ENCODE data around the gene CLIP3. TPM values are rescaled to one million over a fixed set of nuclear protein-coding genes. Genes with fewer than 3 reads are reported as not detected.

The CLIP3 gene
- total RNA-seq, 2 experiments from 2014 or later = 0.75 to 1.4 TPM

DNA sequence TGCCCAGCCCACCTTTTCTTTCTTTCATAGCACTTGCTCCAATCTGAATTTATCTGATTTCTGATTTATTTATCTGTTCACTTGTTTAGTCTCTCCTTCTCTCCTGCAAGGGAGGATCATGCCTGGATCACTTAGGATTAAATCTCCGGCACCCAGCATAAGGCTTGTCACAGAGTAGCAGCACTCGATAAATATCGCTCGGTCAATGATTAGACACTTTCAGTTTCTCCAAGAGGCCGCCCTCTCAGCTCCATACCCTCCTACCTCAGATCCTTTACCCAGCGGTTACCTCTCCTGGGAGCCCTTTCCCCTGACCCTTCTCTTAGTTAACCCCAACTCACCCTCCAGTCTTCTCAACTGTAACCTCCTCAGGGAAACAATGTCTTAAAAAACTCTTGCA, 1.4 kb downstream of the CLIP3 start:
- POLR2A ChIA-PET = no interaction called here
- CTCF ChIA-PET = interaction anchor here (0.9 kb wide), 1 partner anchor 17 kb away, joined by 3 read pairs; the partner anchor contains the start of gene ALKBH6
- Mint-ChIP-seq H3K9me3 (no peaks in the 10 kb centered on the region), H3K27ac (no peak overlapping the region), H3K4me1 (peaks cover 30% of the 10 kb centered on the region), H3K36me3 (ENCODE audit: low read depth) (peaks cover 27% of the 10 kb centered on the region), H3K27me3 (no peaks in the 10 kb centered on the region), H3K4me3 (no peak overlapping the region)
- DNase-seq = no peak

DNA sequence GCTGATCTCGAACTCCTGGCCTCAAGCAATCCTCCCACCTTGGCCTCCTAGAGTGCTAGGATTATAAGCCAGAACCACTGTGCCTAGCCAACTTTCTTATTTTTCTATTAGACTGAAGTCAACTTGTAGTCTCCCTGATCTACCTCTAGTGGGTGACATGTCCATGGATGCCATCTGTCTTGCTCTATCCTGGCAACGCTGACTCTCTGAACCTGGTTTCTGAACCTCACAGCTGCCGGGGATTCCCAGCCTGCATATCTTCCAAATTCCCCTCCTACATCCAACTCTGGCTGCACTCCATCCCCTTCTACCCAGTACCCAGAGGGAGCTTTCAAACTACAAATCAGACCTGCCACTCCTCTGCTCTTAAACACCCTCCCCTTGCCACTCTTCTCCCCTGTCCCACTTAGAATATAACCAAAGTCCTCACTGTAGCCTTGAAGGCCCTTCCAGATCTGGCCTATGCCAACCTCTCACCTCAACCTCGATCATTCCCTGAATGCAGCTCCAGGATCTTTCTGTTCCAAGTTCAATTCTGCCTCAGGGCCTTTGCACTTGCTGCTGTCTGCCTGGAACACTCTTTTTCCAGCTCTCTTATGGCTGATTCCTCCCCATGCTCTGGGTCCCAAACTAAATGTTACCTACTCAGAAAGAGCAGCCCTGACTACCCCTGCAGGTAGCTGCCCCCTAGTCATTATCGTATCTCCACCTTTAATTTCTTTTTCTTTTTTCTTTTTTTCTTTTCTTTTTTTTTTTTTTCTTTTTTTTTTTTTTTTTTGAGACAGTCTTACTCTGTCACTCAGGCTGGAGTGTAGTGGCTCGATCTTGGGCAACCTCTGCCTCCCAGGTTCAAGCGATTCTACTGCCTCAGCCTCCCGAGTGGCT, 2.2 kb downstream of the CLIP3 start:
- no peak overlapping the region for H3K4me3 Mint-ChIP-seq
- peak overlapping the region; percentile 15 for H3K27ac Mint-ChIP-seq
- POLR2A ChIA-PET = no interaction called here
- CTCF ChIA-PET = interaction anchor here (0.9 kb wide), 1 partner anchor 16 kb away, joined by 3 read pairs; the partner anchor contains the start of gene ALKBH6
- peaks cover 22% of the 10 kb centered on the region for H3K36me3 Mint-ChIP-seq (ENCODE audit: low read depth)
- H3K27me3 Mint-ChIP-seq = no peaks in the 10 kb centered on the region
- no peak for DNase-seq
- H3K9me3 Mint-ChIP-seq = no peaks in the 10 kb centered on the region
- peaks cover 24% of the 10 kb centered on the region for H3K4me1 Mint-ChIP-seq

DNA sequence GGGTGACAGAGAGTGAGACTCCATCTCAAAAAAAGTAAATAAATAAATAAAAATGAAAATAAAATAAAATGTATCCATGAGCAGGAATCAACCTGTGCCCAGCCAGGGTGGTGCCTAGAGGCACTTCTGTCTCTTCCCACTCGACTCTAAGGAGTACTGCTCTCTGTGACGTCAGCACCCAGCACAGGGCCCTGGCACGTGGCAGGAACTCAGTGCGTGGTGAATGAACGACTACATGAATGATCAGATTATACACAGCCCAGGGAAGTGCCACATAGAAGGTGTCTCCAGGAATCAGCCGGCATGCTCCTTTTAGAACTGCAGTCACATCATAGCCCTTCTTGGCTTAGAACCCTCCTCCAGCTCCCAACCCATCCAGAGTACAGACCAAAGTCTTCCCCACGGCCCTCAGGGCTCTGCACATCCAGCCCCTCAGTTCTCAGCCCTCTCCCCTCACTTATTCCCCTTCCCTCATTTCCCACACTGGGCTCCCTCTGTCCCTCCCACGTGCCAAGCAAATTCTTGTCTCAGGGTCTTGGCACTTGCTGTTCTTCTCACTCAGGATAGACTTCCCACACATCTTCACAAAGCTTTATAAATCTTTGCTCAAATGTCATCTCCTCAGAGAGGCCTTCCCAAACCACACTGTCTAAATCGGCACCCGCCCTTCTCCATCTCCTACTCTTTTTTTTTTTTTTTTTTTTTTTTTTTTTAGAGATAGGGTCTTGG, 4.2 kb downstream of the CLIP3 start:
- peaks cover 8% of the 10 kb centered on the region for H3K4me1 Mint-ChIP-seq
- CTCF ChIA-PET = interaction anchor here (0.7 to 1.5 kb wide), 2 partner anchors 10 to 18 kb away, joined by 3 read pairs; no protein-coding TSS in a partner anchor
- peaks cover 8% of the 10 kb centered on the region for H3K36me3 Mint-ChIP-seq (ENCODE audit: low read depth)
- H3K9me3 Mint-ChIP-seq = no peaks in the 10 kb centered on the region
- no peak overlapping the region for H3K4me3 Mint-ChIP-seq
- no peak overlapping the region for H3K27ac Mint-ChIP-seq
- no peaks in the 10 kb centered on the region for H3K27me3 Mint-ChIP-seq
- POLR2A ChIA-PET = interaction anchor here (0.6 kb wide), 1 partner anchor 172 kb away, joined by 5 read pairs; no protein-coding TSS in a partner anchor
- DNase-seq = no peak

DNA sequence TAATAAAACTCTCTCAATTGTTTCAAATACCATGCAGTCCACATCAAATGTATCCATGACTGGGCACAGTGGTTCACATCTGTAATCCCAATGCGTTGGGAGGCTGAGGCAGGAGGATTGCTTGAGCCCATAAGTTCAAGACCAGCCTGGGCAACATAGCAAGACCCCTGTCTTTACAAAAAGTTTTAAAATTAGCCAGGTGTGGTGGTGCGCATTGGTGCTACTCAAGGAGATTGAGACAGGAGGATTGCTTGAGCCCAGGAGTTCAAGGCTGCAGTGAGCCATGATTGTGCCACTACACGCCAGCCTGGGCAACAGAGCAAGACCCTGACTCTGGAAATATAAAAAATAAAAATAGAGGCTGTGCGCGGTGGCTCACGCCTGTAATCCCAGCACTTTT, 5.0 kb downstream of the CLIP3 start:
- H3K4me1 Mint-ChIP-seq = peaks cover 4% of the 10 kb centered on the region
- H3K27ac Mint-ChIP-seq = no peak overlapping the region
- no peaks in the 10 kb centered on the region for H3K27me3 Mint-ChIP-seq
- POLR2A ChIA-PET = no interaction called here
- CTCF ChIA-PET = interaction anchor here (1.5 kb wide), 1 partner anchor 9 kb away, joined by 3 read pairs; no protein-coding TSS in a partner anchor
- no peak for DNase-seq
- peaks cover 11% of the 10 kb centered on the region for H3K36me3 Mint-ChIP-seq (ENCODE audit: low read depth)
- no peaks in the 10 kb centered on the region for H3K9me3 Mint-ChIP-seq
- no peak overlapping the region for H3K4me3 Mint-ChIP-seq

DNA sequence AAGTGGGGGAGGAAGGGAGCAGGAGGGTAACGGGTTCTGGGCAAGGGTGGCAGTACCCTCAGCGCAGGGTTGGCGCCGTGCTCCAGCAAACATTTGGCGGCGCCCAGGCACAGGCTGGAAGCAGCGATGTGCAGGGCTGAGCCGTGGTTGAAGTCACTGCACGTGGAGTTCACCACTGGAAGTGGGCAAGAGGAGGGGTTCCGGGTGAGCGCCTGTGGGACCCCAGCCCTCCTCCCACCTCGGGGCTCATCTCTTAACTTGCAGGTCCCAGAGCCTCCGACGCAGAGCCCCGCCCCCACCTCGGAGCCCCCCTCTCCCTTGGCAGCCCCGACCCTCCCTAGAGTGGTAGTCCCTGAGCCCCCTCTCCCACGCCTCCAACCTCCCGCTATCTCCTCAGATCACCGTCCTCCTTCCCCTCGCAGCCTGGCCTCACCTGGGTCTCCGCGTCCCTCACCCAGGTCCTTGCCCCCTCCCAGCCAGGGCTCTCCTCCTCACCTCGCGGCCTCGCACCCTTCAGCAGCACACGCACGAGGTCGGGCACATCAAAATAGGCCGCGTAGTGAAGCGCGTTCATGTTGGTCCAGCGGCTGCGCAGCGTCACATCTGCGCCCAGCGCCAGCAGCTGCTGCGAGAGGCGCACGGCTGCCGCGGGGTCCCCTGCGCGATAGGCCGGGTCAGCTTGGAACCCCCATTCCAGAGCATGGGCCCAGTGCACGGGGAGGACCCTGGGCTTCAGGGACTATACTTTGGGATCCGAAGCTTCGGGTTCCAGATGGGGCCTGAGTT, 6.4 kb downstream of the CLIP3 start:
- H3K27me3 Mint-ChIP-seq = no peaks in the 10 kb centered on the region
- CTCF ChIA-PET = no interaction called here
- peaks cover 11% of the 10 kb centered on the region for H3K36me3 Mint-ChIP-seq (ENCODE audit: low read depth)
- DNase-seq = no peak
- no peaks in the 10 kb centered on the region for H3K4me1 Mint-ChIP-seq
- POLR2A ChIA-PET = interaction anchor here (0.6 kb wide), 1 partner anchor 11 kb away, joined by 3 read pairs; no protein-coding TSS in a partner anchor
- H3K9me3 Mint-ChIP-seq = no peaks in the 10 kb centered on the region
- H3K27ac Mint-ChIP-seq = no peak overlapping the region
- no peak overlapping the region for H3K4me3 Mint-ChIP-seq

DNA sequence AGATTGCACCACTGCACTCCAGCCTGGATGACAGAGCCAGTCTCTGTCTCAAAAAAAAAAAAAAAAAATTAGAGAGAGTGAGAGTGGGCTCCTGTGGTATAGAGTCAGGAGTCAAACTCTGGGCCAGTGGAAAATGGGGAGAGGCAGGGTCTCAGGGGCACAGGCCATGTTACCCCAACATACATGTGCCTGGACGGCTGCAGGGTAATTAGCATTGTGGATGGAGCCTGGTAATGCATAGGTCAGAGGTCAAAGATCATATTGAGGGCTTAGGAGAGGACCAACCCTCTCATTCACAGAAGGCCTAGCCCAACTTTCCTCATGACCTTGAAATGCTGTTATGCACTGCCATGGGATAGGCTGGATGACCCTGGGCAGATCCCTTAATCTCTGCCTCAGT, 7.1 kb downstream of the CLIP3 start:
- no peaks in the 10 kb centered on the region for H3K27me3 Mint-ChIP-seq
- no peak overlapping the region for H3K27ac Mint-ChIP-seq
- no peaks in the 10 kb centered on the region for H3K9me3 Mint-ChIP-seq
- H3K4me3 Mint-ChIP-seq = no peak overlapping the region
- ChIA-PET CTCF (interaction anchor here (0.6 kb wide), 1 partner anchor 37 kb away, joined by 6 read pairs; no protein-coding TSS in a partner anchor), POLR2A (no interaction called here)
- H3K36me3 Mint-ChIP-seq (ENCODE audit: low read depth) = peaks cover 10% of the 10 kb centered on the region
- no peaks in the 10 kb centered on the region for H3K4me1 Mint-ChIP-seq
- DNase-seq = no peak

DNA sequence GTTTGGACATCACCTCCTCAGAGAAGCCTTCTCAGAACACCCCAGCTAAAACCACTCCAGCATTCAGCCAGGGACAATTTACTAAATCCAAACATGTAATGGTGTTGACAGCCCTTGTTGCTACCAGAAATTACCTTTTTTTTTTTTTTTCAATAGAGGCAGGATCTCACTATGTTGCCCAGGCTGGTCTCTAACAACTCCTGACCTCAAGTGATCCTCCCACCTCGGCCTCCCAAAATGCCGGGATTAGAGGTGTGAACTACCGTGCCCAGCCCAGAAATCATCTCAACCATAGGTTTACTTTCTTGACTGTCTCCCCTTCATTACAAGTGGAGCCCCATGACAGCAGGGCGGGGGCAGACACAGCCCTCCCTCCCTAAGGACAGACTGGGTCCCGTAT, 9.2 kb downstream of the CLIP3 start:
- no peak overlapping the region for H3K4me3 Mint-ChIP-seq
- ChIA-PET CTCF (no interaction called here), POLR2A (no interaction called here)
- no peak for DNase-seq
- H3K9me3 Mint-ChIP-seq = no peaks in the 10 kb centered on the region
- H3K27ac Mint-ChIP-seq = no peak overlapping the region
- H3K4me1 Mint-ChIP-seq = no peaks in the 10 kb centered on the region
- H3K27me3 Mint-ChIP-seq = no peaks in the 10 kb centered on the region
- peaks cover 7% of the 10 kb centered on the region for H3K36me3 Mint-ChIP-seq (ENCODE audit: low read depth)

DNA sequence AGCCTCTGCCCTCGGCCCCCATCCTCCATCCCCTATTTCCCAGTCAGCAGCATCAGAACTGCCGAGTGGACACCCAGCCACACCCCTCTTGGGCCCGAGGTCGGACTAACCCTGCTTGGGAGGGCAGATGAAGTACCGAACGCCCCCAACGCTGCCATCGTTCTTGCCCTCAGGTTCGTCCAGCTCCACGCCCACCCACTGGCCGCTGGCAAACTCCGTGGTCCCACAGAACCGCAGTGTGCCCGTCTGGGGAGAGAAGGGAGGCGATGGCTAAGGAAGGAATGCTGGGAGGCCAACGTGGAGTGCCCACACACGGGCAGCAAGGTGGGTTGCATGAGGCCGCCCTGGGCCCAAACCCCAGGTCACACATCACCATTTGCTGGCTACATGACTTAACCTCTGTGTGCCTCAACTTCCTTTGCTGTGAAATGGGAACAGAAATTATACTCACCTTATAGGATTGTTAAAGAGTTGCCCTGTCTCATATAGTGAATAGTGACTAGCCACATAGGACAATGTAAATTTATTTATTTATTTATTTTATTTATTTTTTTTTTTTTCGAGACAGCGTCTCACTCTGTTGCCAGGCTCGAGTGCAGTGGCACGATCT, 13.5 kb downstream of the CLIP3 start:
- ChIA-PET POLR2A (no interaction called here), CTCF (interaction anchor here (0.6 kb wide), 1 partner anchor 9 kb away, joined by 3 read pairs; no protein-coding TSS in a partner anchor)
- Mint-ChIP-seq H3K36me3 (ENCODE audit: low read depth) (peaks cover 4% of the 10 kb centered on the region), H3K9me3 (no peaks in the 10 kb centered on the region), H3K27me3 (no peaks in the 10 kb centered on the region), H3K4me3 (no peak overlapping the region), H3K27ac (no peak overlapping the region), H3K4me1 (peaks cover 20% of the 10 kb centered on the region)
- DNase-seq = no peak

DNA sequence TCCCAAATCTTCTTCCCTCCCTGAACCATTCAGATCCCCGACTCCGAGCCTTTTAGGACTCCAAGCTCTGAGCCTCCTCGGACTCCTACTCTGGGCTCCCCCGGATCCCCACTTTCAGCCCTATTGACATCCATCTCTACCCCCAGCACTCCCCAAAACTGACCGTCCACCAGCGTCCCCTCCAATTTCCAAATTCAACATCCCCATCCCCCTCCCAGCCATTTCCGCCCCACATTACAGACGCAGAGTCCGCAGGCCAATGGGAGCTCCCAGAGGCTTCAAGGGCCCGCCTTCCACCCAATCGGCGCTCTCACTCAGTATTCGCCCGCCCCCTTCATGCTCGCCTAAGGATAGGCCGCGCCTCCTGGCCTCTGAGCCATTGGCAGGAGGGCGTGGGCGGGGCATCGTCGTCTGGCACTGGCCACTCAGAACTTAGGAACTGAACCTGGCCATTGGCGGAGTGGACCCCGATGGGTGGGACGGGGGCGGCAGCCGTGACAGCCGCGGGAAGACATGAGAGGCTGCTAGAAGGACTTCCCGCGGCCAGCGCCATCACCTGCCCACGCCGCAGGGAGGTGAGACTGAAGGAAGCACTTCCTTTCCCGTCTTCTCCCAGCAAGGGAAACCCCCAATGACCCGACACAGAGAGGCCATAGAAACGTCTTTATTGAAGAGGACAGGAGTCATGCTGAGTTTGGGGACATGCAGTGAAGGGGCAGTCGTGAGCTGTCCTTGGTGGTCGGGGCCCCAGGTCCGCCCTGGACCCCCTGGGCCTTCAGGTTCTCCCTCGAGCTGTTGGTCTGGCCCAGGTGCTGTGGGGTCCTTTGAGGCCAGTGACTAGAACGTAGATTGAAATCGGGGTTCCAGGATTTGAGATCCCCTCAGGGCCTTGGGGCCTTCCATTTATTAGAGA, 18.4 kb downstream of the CLIP3 start, which contains the start of gene ALKBH6:
Gene ALKBH6 (minus strand): TSS at position 202 of the 913 bp plus-strand sequence. CDS start 816 bp downstream, outside the sequence.
- CTCF ChIA-PET = interaction anchor here (0.6 to 1.0 kb wide), 3 partner anchors 16 to 277 kb away, joined by 3 to 4 read pairs (median 3); no protein-coding TSS in a partner anchor
- Mint-ChIP-seq H3K27ac (peak within 1 kb of the TSS; percentile 94), H3K9me3 (no peaks in the 10 kb centered on the region), H3K27me3 (no peaks in the 10 kb centered on the region), H3K4me3 (peak within 1 kb of the TSS; percentile 95), H3K4me1 (peaks cover 47% of the 10 kb centered on the region), H3K36me3 (ENCODE audit: low read depth) (peaks cover 3% of the 10 kb centered on the region)
- DNase-seq = peak; percentile 100
- POLR2A ChIA-PET = interaction anchor here (0.6 to 1.0 kb wide), 2 partner anchors 40 to 300 kb away, joined by 3 read pairs; partner anchors contain the start of gene THAP8

DNA sequence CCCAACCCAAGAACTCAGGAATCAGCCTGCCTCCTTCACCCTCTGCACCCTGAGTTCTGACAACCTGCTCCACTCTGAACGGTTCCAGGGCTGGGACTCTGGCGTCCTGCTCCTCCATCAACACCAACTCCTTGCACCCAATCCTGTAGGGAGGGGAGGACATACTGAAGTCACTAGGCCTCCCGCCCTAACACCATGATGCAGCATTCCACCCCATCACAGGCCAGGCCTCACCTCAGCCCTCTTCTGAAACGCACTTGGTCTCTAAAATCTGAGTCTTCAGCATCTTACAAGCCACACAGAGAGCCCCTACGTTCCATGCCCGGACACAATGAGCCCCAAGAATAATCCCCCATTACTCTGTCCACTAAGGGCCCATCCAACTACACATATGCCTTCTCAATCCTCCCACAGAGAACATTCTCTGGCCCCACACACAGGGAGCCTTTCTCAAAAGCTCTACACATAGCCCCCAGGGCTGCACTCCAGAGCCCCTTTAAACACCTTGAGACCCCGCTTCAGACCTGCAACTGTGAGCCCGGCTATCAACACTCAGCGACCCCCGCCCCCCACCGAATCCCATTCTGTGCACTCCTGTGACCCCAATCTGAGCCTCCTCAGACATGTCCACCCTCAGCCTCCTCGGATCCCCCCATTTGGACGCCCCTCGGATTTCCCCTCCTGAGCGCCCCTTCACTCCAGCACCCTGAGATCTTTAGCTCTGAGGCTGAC, 19.2 kb downstream of the CLIP3 start:
- CTCF ChIA-PET = interaction anchor here (0.6 to 1.0 kb wide), 4 partner anchors 8 to 276 kb away, joined by 3 to 4 read pairs (median 4); no protein-coding TSS in a partner anchor
- Mint-ChIP-seq H3K36me3 (ENCODE audit: low read depth) (peaks cover 3% of the 10 kb centered on the region), H3K4me3 (peak overlapping the region; percentile 95), H3K4me1 (peaks cover 52% of the 10 kb centered on the region), H3K27me3 (no peaks in the 10 kb centered on the region), H3K9me3 (no peaks in the 10 kb centered on the region), H3K27ac (peak overlapping the region; percentile 94)
- no peak for DNase-seq
- POLR2A ChIA-PET = interaction anchor here (0.6 to 1.0 kb wide), 2 partner anchors 41 to 299 kb away, joined by 3 read pairs; partner anchors contain the start of gene THAP8

All from activated CD4-positive, alpha-beta T cell treated with anti-CD3 and anti-CD28 coated beads, Interleukin-2, amount 10 ng/mL, durations not matched to agents 7 days and 5 days (primary cell).